PFSK-1 (cell line): Measurements from ENCODE around the gene GRAMD2B.

ENCODE experiments used
- FOXP2 ChIP-seq: optimal IDR thresholded peaks from 2 replicates; pipeline ENCODE3; 2011; ENCODE audit warnings: borderline replicate concordance, control low read depth, inconsistent platforms; ENCODE audit not compliant: insufficient read depth; ENCODE audit errors: extremely low read length, extremely low read depth
- POLR2AphosphoS5 ChIP-seq: IDR thresholded peaks from 2 replicates; pipeline ENCODE4 v1.6.1; 2012; ENCODE audit warnings: low read depth, mild to moderate bottlenecking, control low read depth, low read length, moderate library complexity
- REST ChIP-seq, 2 experiments: IDR thresholded peaks; 2 replicates each; pipeline versions ENCODE4 v1.6.1 to v1.8.0; 2011 to 2012; ENCODE audit warnings: low read depth in 2 of 2, low read length in 2 of 2, control low read depth in 1 of 2, inconsistent platforms in 1 of 2, mild to moderate bottlenecking in 1 of 2, moderate library complexity in 1 of 2; ENCODE audit not compliant: insufficient read depth in 1 of 2
- SIN3A ChIP-seq: IDR thresholded peaks from 2 replicates; pipeline ENCODE4 v1.6.1; 2012; ENCODE audit warnings: mild to moderate bottlenecking, low read length, moderate library complexity, borderline replicate concordance; ENCODE audit not compliant: insufficient read depth
- TAF1 ChIP-seq: IDR thresholded peaks from 2 replicates; pipeline ENCODE4 v1.6.1; 2012; ENCODE audit warnings: low read length, control low read depth, borderline replicate concordance; ENCODE audit not compliant: insufficient read depth

GRAMD2B gene

GRCh38 chr5:126450346-126450745, 27.1 kb downstream of the GRAMD2B start:
- TF ChIP-seq FOXP2 (no peak), REST (IDR thresholded peaks at IDR 0.05; ENCODE audit: insufficient read depth in 1 of 2, low read depth in 2 of 2, low read length in 2 of 2) (no peak), TAF1 (no peak), SIN3A (no peak), POLR2AphosphoS5 (no peak)

GRCh38 chr5:126450907-126451306, 27.7 kb downstream of the GRAMD2B start:
- no peak for TF ChIP-seq SIN3A
- no peak for TF ChIP-seq REST (IDR thresholded peaks at IDR 0.05; ENCODE audit: insufficient read depth in 1 of 2, low read depth in 2 of 2, low read length in 2 of 2)
- TF ChIP-seq TAF1 = no peak

- TF ChIP-seq SIN3A (no peak), FOXP2 (no peak), REST (IDR thresholded peaks at IDR 0.05; ENCODE audit: insufficient read depth in 1 of 2, low read depth in 2 of 2, low read length in 2 of 2) (no peak), POLR2AphosphoS5 (no peak), TAF1 (no peak)
These were observed 29.3 kb downstream of the GRAMD2B start for GRCh38 chr5:126452477-126452876.

GRCh38 chr5:126454081-126454480, 30.9 kb downstream of the GRAMD2B start:
- TF ChIP-seq REST (IDR thresholded peaks at IDR 0.05; ENCODE audit: insufficient read depth in 1 of 2, low read depth in 2 of 2, low read length in 2 of 2) (no peak), FOXP2 (no peak), POLR2AphosphoS5 (no peak), TAF1 (no peak), SIN3A (no peak)

GRCh38 chr5:126454535-126454934, 31.3 kb downstream of the GRAMD2B start:
- TF ChIP-seq FOXP2 (no peak), POLR2AphosphoS5 (no peak), TAF1 (no peak), REST (IDR thresholded peaks at IDR 0.05; ENCODE audit: insufficient read depth in 1 of 2, low read depth in 2 of 2, low read length in 2 of 2) (no peak), SIN3A (no peak)
